Motor neuron (in vitro differentiated cells): ENCODE data around the gene SEC14L1. TPM values are rescaled to one million over a fixed set of nuclear protein-coding genes. Genes with fewer than 3 reads are reported as not detected.
A peak's percentile ranks its signal among the peaks of the same experiment; 100 is the strongest.

Experiments used
- ATAC-seq, 8 experiments: fragments of 200-7000 bp; cut with Tn5 transposase; replicated peaks in 6 of 8; 2 replicates each; pipeline ENCODE4 v1.8.0; 2021; ENCODE audit warnings: mild to moderate bottlenecking in 8 of 8, moderate library complexity in 8 of 8
- H3K27ac ChIP-seq, 2 donors: fragments of 250-450 bp; sonication (Bioruptor Pico); 2 replicates each; pipeline ENCODE4 v1.9.0; 2021; ENCODE audit warnings: antibody characterized with exemption in 2 of 2, mild to moderate bottlenecking in 2 of 2, moderate library complexity in 1 of 2
- H3K4me1 ChIP-seq, 2 donors: fragments of 250-450 bp; sonication (Bioruptor Pico); replicated peaks in 1 of 2; 2 replicates each; pipeline ENCODE4 v1.6.1; 2021; ENCODE audit warnings: antibody characterized with exemption in 2 of 2, mild to moderate bottlenecking in 2 of 2, moderate library complexity in 1 of 2
- H3K4me3 ChIP-seq, 5 donors: fragments of 250-450 bp; sonication (Bioruptor Pico); 2 replicates each; pipeline ENCODE4 v1.9.0; 2021; ENCODE audit warnings: antibody characterized with exemption in 5 of 5, mild to moderate bottlenecking in 5 of 5, moderate library complexity in 4 of 5
- WGBS, 10 experiments: fragments of 450-650 bp; shearing (Covaris generic); methylation state at CpG; one replicate each; pipeline ENCODE4 v1.0.0; 2022; 5-methylcytosine and 5-hydroxymethylcytosine counted together
- in situ Hi-C, 9 experiments: fragments of 400-800 bp; cut with MboI; loops; one replicate each; pipeline ENCODE4 v1.15.0; 2021; ENCODE audit warnings: low sequenced_read_pairs in 9 of 9, low pct_unique_long_range_greater_than_20kb in 2 of 9; ENCODE audit not compliant: unreplicated experiment in 9 of 9
- total RNA-seq, 8 experiments: library from RNA; unstranded; fragments of 300-600 nt; gene quantifications; 2 replicates each; pipeline versions ENCODE4 v1.2.3 to v1.2.4, GENCODE V29; 2022

Gene SEC14L1
- total RNA-seq, 8 experiments from 2014 or later, result 21.1 to 39.3 (median 32.4) TPM

GRCh38 chr17:77222356-77222755 lies 81.6 kb downstream of the SEC14L1 start:
- in situ Hi-C loops, result no loop called here
- H3K4me3 ChIP-seq, result no peak overlapping the region
- no peaks in the 10 kb centered on the region for H3K4me1 ChIP-seq
- ATAC-seq, result no peak
- 0 to 100% (median 91%) methylated on average over 1 to 7 of the region's 7 CpGs; no CpG with 5 or more reads in 2 of the 10 experiments for WGBS, 10 experiments
- H3K27ac ChIP-seq, result no peak overlapping the region

GRCh38 chr17:77223642-77224420 lies 83.1 kb downstream of the SEC14L1 start:
- in situ Hi-C loops, result no loop called here
- Histone ChIP-seq H3K4me1 (peaks cover 8 to 9% of the 10 kb centered on the region in 2 donors), H3K27ac (no peak overlapping the region), H3K4me3 (no peak overlapping the region)
- no peak for ATAC-seq
- WGBS, 10 experiments, result 29 to 95% (median 85%) methylated on average over 5 to 20 of the region's 26 CpGs

- 40% methylated on average over 1 of the region's 1 CpG; no CpG with 5 or more reads in 9 of the 10 experiments for WGBS, 10 experiments
- no peak overlapping the region for H3K4me3 ChIP-seq
- ATAC-seq, result no peak
- no peak overlapping the region for H3K27ac ChIP-seq
- peaks cover 8 to 10% of the 10 kb centered on the region in 2 donors for H3K4me1 ChIP-seq
- in situ Hi-C loops, result loop anchor here in 3 of 9 experiments (25.0 kb wide), 1 partner anchor 138 kb away; no protein-coding TSS in a partner anchor
Measured at GRCh38 chr17:77225265-77225664, 84.5 kb downstream of the SEC14L1 start.

- H3K4me3 ChIP-seq, result no peak overlapping the region
- WGBS, 10 experiments, result 28 to 100% (median 80%) methylated on average over 1 to 15 of the region's 23 CpGs; no CpG with 5 or more reads in 5 of the 10 experiments
- in situ Hi-C loops, result loop anchor here in 3 of 9 experiments (25.0 kb wide), 1 partner anchor 140 kb away; no protein-coding TSS in a partner anchor
- peaks cover 8 to 10% of the 10 kb centered on the region in 2 donors for H3K4me1 ChIP-seq
- peak overlapping the region in 1 of 2 donors; percentile 32 for H3K27ac ChIP-seq
- ATAC-seq, result peak in 3 of 8 experiments; percentile 29 to 77 (median 36)
Measured at GRCh38 chr17:77227461-77228240, 86.9 kb downstream of the SEC14L1 start.

GRCh38 chr17:77228241-77228752 lies 87.5 kb downstream of the SEC14L1 start:
- H3K27ac ChIP-seq, result peak overlapping the region in 1 of 2 donors; percentile 32
- 67 to 100% (median 72%) methylated on average over 1 to 9 of the region's 16 CpGs; no CpG with 5 or more reads in 6 of the 10 experiments for WGBS, 10 experiments
- peaks cover 8 to 10% of the 10 kb centered on the region in 2 donors for H3K4me1 ChIP-seq
- in situ Hi-C loops, result loop anchor here in 3 of 9 experiments (25.0 kb wide), 1 partner anchor 141 kb away; no protein-coding TSS in a partner anchor
- ATAC-seq, result peak in 6 of 8 experiments; percentile 14 to 93 (median 86)
- no peak overlapping the region for H3K4me3 ChIP-seq

- Histone ChIP-seq H3K4me1 (peaks cover 8 to 10% of the 10 kb centered on the region in 2 donors), H3K4me3 (no peak overlapping the region), H3K27ac (peak overlapping the region in 1 of 2 donors; percentile 32)
- ATAC-seq, result no peak
- WGBS, 10 experiments, result 89 to 95% (median 90%) methylated on average over 4 to 6 of the region's 13 CpGs; no CpG with 5 or more reads in 7 of the 10 experiments
- in situ Hi-C loops, result loop anchor here in 3 of 9 experiments (25.0 kb wide), 1 partner anchor 142 kb away; no protein-coding TSS in a partner anchor
Measured at GRCh38 chr17:77228816-77229215, 88.0 kb downstream of the SEC14L1 start.

GRCh38 chr17:77229786-77230435 lies 89.1 kb downstream of the SEC14L1 start:
- 20 to 100% (median 92%) methylated on average over 1 to 5 of the region's 25 CpGs; no CpG with 5 or more reads in 4 of the 10 experiments for WGBS, 10 experiments
- no peak for ATAC-seq
- Histone ChIP-seq H3K4me1 (peaks cover 10 to 13% of the 10 kb centered on the region in 2 donors), H3K27ac (no peak overlapping the region), H3K4me3 (no peak overlapping the region)
- in situ Hi-C loops, result loop anchor here in 3 of 9 experiments (25.0 kb wide), 1 partner anchor 143 kb away; no protein-coding TSS in a partner anchor

- H3K4me1 ChIP-seq, result peaks cover 13 to 14% of the 10 kb centered on the region in 2 donors
- no peak overlapping the region for H3K4me3 ChIP-seq
- in situ Hi-C loops, result loop anchor here in 3 of 9 experiments (25.0 kb wide), 1 partner anchor 143 kb away; no protein-coding TSS in a partner anchor
- no peak overlapping the region for H3K27ac ChIP-seq
- ATAC-seq, result no peak
- WGBS, 10 experiments, result 90 to 100% (median 90%) methylated on average over 1 to 2 of the region's 6 CpGs; no CpG with 5 or more reads in 7 of the 10 experiments
Measured at GRCh38 chr17:77230436-77230830, 89.7 kb downstream of the SEC14L1 start.

- no peak overlapping the region for H3K27ac ChIP-seq
- no peak for ATAC-seq
- peaks cover 19 to 21% of the 10 kb centered on the region in 2 donors for H3K4me1 ChIP-seq
- WGBS, 10 experiments, result 60 to 100% (median 84%) methylated on average over 2 to 11 of the region's 11 CpGs; no CpG with 5 or more reads in 1 of the 10 experiments
- in situ Hi-C loops, result loop anchor here in 3 of 9 experiments (25.0 kb wide), 1 partner anchor 144 kb away; no protein-coding TSS in a partner anchor
- H3K4me3 ChIP-seq, result no peak overlapping the region
Measured at GRCh38 chr17:77231076-77231871, 90.5 kb downstream of the SEC14L1 start.

- in situ Hi-C loops, result loop anchor here in 3 of 9 experiments (25.0 kb wide), 1 partner anchor 146 kb away; no protein-coding TSS in a partner anchor
- no peak overlapping the region for H3K27ac ChIP-seq
- H3K4me3 ChIP-seq, result no peak overlapping the region
- ATAC-seq, result no peak
- 91 to 98% (median 94%) methylated on average over 3 to 10 of the region's 10 CpGs for WGBS, 10 experiments
- peaks cover 17 to 20% of the 10 kb centered on the region in 2 donors for H3K4me1 ChIP-seq
Measured at GRCh38 chr17:77233127-77233526, 92.4 kb downstream of the SEC14L1 start.

GRCh38 chr17:77233635-77234334 lies 93.0 kb downstream of the SEC14L1 start:
- H3K27ac ChIP-seq, result no peak overlapping the region
- WGBS, 10 experiments, result 79 to 98% (median 92%) methylated on average over 2 to 15 of the region's 21 CpGs; no CpG with 5 or more reads in 1 of the 10 experiments
- in situ Hi-C loops, result loop anchor here in 3 of 9 experiments (25.0 kb wide), 1 partner anchor 146 kb away; no protein-coding TSS in a partner anchor
- ATAC-seq, result peak in 7 of 8 experiments; percentile 51 to 78 (median 61)
- no peak overlapping the region for H3K4me3 ChIP-seq
- peaks cover 10 to 13% of the 10 kb centered on the region in 2 donors for H3K4me1 ChIP-seq
